ENCODE results near the gene TRIM36. TPM values are rescaled to one million over a fixed set of nuclear protein-coding genes. Genes with fewer than 3 reads are reported as not detected.

TRIM36 gene
- total RNA-seq, 1 experiment from 2014 or later, result 12.6 TPM

DNA sequence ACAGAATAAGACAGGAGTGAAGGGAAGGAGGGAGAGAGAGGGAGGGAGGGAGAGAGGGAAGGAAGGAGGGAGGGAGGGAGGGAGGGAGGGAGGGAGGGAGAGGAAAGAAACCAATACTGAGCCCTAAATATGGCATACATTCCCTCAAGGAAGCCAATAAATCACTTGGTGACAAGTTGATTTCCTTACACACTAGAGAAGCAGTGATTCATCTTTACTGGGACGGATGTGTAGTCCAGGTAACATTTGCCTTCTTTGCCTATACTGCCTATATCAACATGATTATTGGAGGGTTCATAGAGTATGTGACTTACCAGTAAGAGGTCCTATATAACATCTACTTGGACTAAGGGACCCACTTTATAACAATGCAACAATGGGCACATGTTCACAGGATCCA lies 83.2 kb downstream of the TRIM36 start:
- Histone ChIP-seq H3K36me3 (ENCODE audit: control insufficient read depth in 1 of 2, insufficient read depth in 2 of 2, low read length in 2 of 2) (no peaks in the 10 kb centered on the region), H3K4me2 (ENCODE audit: low read length) (no peak overlapping the region), H3K4me3 (replicated peaks in 1 of 2; ENCODE audit: low read depth in 1 of 2, low read length in 2 of 2) (no peak overlapping the region), H3K9me2 (ENCODE audit: insufficient read depth) (no peaks in the 10 kb centered on the region), H3K27ac (ENCODE audit: low read depth, low read length) (no peak overlapping the region), H3K79me2 (ENCODE audit: insufficient read depth, low read length) (no peaks in the 10 kb centered on the region), H3K9me3 (ENCODE audit: control insufficient read depth in 1 of 2, insufficient read depth in 1 of 2, low read depth in 1 of 2, low read length in 2 of 2) (no peaks in the 10 kb centered on the region), H3K4me1 (ENCODE audit: control insufficient read depth in 1 of 2, insufficient read depth in 2 of 2, low read length in 2 of 2) (no peaks in the 10 kb centered on the region), H3K27me3 (ENCODE audit: insufficient read depth, low read length) (no peaks in the 10 kb centered on the region), H3K9ac (ENCODE audit: low read length) (no peak overlapping the region), H4K20me1 (ENCODE audit: insufficient read depth) (no peaks in the 10 kb centered on the region), H2AFZ (ENCODE audit: low read depth, low read length, poor library complexity, severe bottlenecking) (no peak overlapping the region)
- TF ChIP-seq, protein P1, sequence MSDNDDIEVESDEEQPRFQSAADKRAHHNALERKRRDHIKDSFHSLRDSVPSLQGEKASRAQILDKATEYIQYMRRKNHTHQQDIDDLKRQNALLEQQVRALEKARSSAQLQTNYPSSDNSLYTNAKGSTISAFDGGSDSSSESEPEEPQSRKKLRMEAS (IDR thresholded peaks at IDR 0.05), result no peak
- TF ChIP-seq ELF1 (IDR thresholded peaks at IDR 0.05; ENCODE audit: borderline replicate concordance, low read depth) (no peak), SP1 (IDR thresholded peaks at IDR 0.05; ENCODE audit: low read depth) (no peak), RAD21 (IDR thresholded peaks at IDR 0.05; ENCODE audit: low read depth) (no peak), ZNF274 (IDR thresholded peaks at IDR 0.05; ENCODE audit: low read depth, low read length) (no peak), FOSL1 (IDR thresholded peaks at IDR 0.05; ENCODE audit: low read depth) (no peak), POLR2AphosphoS5 (IDR thresholded peaks at IDR 0.05; ENCODE audit: low read depth, low read length) (no peak), CEBPB (IDR thresholded peaks at IDR 0.05; ENCODE audit: low read depth) (no peak), EZH2phosphoT487 (IDR thresholded peaks at IDR 0.05; ENCODE audit: borderline replicate concordance) (no peak)
- ChIA-PET RAD21 (ENCODE audit: low non-redundant PET in 1 of 2, low total read pairs in 2 of 2, uncharacterized antibody in 2 of 2, unreplicated experiment in 2 of 2) (no interaction called here), POLR2A (no interaction called here), CTCF (no interaction called here)
- ATAC-seq (no peak), DNase-seq (ENCODE audit: low read depth, low spot score) (no peak)
- intact Hi-C loops (cut with micrococcal nuclease), result no loop called here
- no TSS peak for BruUV-seq (replicated peaks)

DNA sequence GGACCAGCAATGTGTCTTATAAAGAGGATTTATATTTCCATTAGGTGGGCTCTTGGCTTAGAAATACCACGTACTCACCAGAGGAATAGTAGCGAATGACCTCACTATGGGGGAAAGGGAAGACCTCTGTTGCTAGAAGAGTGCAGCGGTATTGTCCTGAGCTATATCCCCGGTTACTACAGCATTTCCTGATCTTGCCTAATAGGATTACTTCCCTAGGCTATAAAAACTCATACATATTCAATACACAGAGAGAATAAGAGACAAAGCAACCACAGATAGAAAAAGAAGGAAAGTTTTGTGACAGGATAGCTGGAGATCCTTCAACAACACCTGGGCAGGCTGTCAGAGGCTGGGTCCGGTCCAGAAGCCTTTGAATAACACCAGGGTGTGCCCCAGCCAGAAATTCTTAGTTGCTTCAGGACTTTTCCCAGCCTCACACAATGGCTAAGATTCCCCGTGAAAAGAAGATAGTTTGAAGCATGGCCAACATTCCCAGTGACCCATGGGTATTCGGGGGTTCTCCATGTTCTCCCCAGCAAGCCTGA lies 85.4 kb downstream of the TRIM36 start:
- CTCF ChIA-PET, result no interaction called here
- Histone ChIP-seq H3K4me3 (replicated peaks in 1 of 2; ENCODE audit: low read depth in 1 of 2, low read length in 2 of 2) (no peak overlapping the region), H3K27ac (ENCODE audit: low read depth, low read length) (no peak overlapping the region), H3K27me3 (ENCODE audit: insufficient read depth, low read length) (no peaks in the 10 kb centered on the region), H3K36me3 (ENCODE audit: control insufficient read depth in 1 of 2, insufficient read depth in 2 of 2, low read length in 2 of 2) (no peaks in the 10 kb centered on the region), H3K9ac (ENCODE audit: low read length) (no peak overlapping the region), H3K9me3 (ENCODE audit: control insufficient read depth in 1 of 2, insufficient read depth in 1 of 2, low read depth in 1 of 2, low read length in 2 of 2) (no peaks in the 10 kb centered on the region), H3K9me2 (ENCODE audit: insufficient read depth) (no peaks in the 10 kb centered on the region), H4K20me1 (ENCODE audit: insufficient read depth) (no peaks in the 10 kb centered on the region), H3K79me2 (ENCODE audit: insufficient read depth, low read length) (no peaks in the 10 kb centered on the region), H3K4me2 (ENCODE audit: low read length) (no peak overlapping the region), H3K4me1 (ENCODE audit: control insufficient read depth in 1 of 2, insufficient read depth in 2 of 2, low read length in 2 of 2) (no peaks in the 10 kb centered on the region), H2AFZ (ENCODE audit: low read depth, low read length, poor library complexity, severe bottlenecking) (no peak overlapping the region)
- RAD21 ChIA-PET (ENCODE audit: low non-redundant PET in 1 of 2, low total read pairs in 2 of 2, uncharacterized antibody in 2 of 2, unreplicated experiment in 2 of 2), result no interaction called here
- POLR2A ChIA-PET, result no interaction called here
- TF ChIP-seq, protein P2, sequence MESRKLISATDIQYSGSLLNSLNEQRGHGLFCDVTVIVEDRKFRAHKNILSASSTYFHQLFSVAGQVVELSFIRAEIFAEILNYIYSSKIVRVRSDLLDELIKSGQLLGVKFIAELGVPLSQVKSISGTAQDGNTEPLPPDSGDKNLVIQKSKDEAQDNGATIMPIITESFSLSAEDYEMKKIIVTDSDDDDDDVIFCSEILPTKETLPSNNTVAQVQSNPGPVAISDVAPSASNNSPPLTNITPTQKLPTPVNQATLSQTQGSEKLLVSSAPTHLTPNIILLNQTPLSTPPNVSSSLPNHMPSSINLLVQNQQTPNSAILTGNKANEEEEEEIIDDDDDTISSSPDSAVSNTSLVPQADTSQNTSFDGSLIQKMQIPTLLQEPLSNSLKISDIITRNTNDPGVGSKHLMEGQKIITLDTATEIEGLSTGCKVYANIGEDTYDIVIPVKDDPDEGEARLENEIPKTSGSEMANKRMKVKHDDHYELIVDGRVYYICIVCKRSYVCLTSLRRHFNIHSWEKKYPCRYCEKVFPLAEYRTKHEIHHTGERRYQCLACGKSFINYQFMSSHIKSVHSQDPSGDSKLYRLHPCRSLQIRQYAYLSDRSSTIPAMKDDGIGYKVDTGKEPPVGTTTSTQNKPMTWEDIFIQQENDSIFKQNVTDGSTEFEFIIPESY (IDR thresholded peaks at IDR 0.05; ENCODE audit: extremely low read depth, insufficient replicate concordance, low read length), result no peak
- no peak for TF ChIP-seq ZFX (IDR thresholded peaks at IDR 0.05)
- TF ChIP-seq, protein P3, sequence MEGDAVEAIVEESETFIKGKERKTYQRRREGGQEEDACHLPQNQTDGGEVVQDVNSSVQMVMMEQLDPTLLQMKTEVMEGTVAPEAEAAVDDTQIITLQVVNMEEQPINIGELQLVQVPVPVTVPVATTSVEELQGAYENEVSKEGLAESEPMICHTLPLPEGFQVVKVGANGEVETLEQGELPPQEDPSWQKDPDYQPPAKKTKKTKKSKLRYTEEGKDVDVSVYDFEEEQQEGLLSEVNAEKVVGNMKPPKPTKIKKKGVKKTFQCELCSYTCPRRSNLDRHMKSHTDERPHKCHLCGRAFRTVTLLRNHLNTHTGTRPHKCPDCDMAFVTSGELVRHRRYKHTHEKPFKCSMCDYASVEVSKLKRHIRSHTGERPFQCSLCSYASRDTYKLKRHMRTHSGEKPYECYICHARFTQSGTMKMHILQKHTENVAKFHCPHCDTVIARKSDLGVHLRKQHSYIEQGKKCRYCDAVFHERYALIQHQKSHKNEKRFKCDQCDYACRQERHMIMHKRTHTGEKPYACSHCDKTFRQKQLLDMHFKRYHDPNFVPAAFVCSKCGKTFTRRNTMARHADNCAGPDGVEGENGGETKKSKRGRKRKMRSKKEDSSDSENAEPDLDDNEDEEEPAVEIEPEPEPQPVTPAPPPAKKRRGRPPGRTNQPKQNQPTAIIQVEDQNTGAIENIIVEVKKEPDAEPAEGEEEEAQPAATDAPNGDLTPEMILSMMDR (IDR thresholded peaks at IDR 0.05 in 2 of 3, conservative IDR thresholded peaks at IDR 0.05 in 1 of 3; ENCODE audit: borderline replicate concordance in 1 of 3, insufficient read depth in 1 of 3, low read depth in 2 of 3, low read length in 2 of 3), result no peak
- TF ChIP-seq TCF7L2 (IDR thresholded peaks at IDR 0.05; ENCODE audit: borderline replicate concordance, extremely low read depth, insufficient read depth, insufficient read length), result no peak
- TF ChIP-seq, protein P1 (IDR thresholded peaks at IDR 0.05), result no peak
- no peak for TF ChIP-seq POLR2A (IDR thresholded peaks at IDR 0.05; ENCODE audit: borderline replicate concordance, extremely low read depth, insufficient read depth, insufficient read length)
- TF ChIP-seq CEBPB (IDR thresholded peaks at IDR 0.05; ENCODE audit: low read depth), result no peak
- TF ChIP-seq EZH2phosphoT487 (IDR thresholded peaks at IDR 0.05; ENCODE audit: borderline replicate concordance), result no peak
- no peak for TF ChIP-seq SRF (IDR thresholded peaks at IDR 0.05; ENCODE audit: low read depth)
- TF ChIP-seq YY1 (IDR thresholded peaks at IDR 0.05; ENCODE audit: extremely low read depth, insufficient replicate concordance, low read depth, low read length), result no peak
- no peak for TF ChIP-seq EZH2 (IDR thresholded peaks at IDR 0.05)
- BruUV-seq (replicated peaks), result no TSS peak
- DNase-seq (ENCODE audit: low read depth, low spot score) (no peak), ATAC-seq (no peak)
- intact Hi-C loops (cut with micrococcal nuclease), result no loop called here
